ELF-1 (cell line): ENCODE measurements around the gene ITPR3.

Source experiments
- DNase-seq: peaks from one replicate; pipeline ENCODE4 v3.0.0-alpha.2; 2016; ENCODE audit warnings: low read depth, low spot score

The ITPR3 gene

DNA sequence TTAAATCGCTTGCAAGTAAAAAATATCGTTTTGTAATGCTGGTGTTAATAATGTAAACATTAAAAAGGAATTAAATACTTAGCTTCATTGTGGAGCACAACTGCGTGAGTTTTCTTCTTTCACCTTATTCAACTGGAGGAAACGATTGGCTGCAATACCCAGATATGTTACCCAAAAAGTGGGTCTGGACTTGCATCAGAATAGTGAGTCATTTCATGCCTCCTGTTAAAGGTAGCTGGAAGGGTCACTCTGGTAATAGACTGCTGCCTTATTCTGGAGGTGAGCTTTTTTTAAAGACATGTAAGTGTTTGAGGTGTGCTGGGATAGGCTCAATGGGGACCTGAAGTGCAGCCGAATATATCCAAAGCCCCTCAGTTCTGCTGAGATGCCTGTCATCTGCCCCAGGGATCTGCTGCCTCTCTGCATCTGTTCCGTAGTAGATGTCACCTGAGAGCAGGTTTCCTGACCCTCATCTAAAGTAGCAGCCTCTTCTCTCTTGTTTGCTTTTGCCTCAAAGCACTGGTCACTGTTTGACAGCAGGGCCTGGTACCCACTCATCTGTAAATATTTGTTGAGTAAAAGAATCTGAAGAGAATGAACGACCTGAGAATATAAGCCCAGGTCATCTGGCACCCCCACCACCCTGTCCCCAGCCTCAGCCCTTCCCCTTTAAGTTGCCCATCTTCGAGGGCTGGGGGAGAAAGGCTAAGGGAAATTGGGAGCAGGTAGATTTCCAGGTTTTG, 95.9 kb downstream of the ITPR3 start:
- DNase-seq: no peak

DNA sequence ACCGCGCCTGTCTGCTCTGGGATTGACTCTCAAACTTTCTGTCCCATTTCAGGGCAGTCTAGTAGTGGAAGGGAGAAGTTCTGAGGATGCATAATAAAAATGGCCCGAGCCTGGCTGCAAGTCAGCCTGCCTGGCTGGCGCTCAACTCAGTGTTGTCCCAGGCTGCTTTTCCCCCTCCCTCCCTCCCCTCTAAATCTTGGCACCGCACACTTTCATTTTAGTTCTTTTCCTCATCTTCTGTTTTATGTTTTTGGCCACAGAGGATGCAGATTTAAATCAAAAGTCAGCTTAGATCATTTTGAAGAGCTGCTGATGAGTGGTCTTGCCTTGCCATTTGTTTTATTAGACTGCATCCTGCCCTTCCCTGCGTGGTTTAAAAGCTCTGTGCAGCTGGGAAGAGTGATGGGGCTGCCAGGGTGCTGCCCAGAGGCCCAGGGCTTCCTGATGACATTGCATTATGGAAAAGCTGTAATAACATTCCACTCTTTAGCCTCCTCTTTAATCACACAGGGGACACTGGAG, 96.9 kb downstream of the ITPR3 start:
- DNase-seq: no peak

DNA sequence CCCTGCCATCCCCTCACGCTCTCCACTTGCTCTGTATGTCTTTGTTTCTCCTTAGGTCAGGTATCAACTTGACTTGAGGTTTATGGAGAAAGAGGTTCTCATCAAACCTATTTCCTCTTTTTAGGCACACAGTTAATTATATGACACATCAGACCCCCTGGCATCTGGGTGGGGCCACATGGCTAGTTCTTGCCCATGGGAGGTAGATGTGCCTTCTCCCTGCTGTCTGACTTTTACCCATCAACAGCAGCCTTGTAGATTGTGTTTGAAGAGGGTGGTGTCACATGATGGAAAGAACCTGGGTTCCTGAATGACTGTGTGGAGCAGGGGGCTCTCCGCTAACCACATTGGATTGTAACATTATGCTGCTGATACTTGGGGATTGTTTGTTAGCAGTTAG, 97.6 kb downstream of the ITPR3 start:
- DNase-seq: no peak

DNA sequence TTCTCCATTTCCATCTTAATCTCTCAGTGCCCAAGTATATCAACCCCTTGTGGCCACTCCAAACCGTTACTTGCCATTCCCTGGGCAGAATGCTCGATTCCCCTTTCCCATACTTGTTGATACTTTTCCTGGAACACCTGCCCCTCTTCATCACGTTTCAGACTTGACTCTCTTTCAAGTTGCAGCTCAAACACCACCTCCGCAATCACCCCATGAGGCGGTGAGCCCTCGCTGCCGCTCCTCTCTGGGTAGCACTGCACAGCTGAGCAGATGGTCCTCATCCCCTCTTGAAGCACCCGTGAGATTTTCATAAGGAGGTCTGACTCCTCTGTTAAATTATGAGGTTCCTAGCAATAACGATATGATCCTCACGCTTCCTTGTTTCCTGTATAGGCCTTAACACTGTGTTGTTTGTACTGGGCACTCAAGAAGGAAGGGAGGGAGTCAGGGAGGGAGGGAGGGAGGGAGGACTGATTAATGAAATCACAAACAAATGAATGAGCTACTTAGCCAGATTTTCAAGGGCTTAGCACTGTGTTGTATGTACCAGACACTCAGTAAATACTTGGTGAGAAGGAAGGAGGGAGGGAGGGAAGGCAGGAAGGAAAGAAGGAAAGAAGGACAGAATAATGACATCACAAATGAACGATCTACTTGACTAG, 98.3 kb downstream of the ITPR3 start:
- no peak for DNase-seq

DNA sequence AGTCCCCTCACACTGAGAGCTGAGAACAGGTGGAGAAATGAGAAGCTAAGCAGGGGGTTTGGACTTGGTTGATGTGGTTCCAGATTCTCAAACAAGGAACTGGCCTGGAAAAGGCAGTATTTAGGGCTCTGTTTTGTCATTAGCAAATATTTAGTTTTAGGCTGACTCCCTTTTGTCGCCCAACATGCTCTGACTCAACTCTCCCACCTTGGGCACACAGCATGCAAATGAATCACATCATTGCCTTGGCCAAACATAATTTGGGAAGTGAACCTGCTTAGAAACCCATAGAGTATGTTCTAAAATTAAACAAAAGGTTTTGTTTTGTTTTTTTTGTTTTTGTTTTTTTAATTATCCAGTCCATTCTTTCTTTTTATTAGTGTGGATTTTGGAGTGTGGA, 99.9 kb downstream of the ITPR3 start:
- DNase-seq: no peak

DNA sequence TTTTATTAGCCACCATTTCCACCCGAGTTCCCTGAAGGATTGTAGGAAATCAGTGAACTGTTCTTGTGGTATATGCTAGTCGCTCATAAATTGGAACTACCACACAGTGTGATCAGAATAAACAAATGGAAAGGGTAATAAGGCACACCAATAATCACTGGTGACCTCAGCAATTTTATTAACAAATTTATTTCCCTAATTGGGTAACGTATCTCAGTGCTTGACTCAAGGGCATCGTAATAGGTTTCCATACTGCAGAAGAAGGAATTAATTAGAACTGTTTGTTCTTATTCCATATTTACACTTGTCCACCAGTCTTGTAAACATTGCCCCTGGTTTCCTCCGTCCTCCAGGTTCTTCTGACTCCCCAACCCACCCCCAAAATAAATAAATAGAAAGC, 100.4 kb downstream of the ITPR3 start:
- DNase-seq: no peak

DNA sequence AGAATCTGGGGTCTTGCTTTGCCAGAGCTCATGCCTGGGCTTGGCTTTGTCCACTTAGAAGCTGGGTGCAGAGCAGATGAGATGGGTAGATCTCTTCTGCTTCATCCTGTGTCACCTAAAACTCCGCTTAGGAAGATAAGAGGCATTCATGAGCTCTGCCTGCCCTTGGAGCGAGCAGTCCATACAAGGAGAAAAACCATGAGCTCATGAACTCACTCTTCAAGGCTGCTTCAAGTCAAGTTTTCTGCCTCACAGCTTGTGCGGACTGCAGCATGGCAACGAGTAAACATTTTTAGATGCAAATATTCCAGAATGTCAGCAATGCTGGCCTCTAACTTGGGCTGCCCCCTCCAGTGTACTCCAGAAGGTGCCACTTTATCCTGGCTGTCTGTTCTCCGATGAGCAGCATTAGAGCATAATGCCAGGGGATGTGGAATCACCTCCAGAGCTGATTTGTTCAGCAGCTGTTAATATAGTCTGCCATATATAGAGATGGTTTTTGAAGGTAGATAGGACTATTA, 101.0 kb downstream of the ITPR3 start:
- no peak for DNase-seq

DNA sequence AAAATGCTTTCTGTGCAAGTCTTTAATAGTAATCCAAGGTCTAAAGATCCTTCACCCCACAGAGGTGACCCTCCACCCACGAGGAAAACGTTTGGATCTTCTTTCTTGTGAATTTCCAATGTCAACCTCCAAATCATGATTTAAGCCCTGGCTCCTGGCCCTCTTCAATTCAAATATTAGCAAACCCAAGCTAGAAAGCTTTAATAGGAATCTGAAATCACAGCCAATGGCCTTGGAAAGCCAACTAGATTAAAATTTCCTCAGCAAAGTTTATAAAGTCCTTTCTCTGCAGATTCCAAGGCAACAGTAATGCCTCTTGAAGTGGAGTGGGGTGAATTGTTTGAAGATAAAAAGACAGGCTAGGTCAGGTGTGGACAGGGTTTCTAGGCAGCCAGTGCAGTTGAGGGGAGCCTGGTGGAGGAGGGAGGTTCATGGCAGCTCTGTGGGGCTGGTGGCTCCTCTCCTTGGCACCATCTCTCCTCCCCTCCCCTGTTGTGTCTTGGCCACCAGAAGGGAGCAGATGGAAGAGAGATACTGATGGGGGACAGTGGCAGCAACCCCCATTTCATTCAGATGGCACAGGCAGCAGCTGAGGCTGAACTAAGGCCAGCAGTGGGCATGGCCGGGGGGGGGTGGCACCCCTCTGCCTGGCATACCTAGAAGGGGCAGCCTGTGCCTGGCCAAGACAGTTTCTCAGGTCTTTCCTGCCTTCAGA, 102.4 kb downstream of the ITPR3 start:
- DNase-seq: no peak

DNA sequence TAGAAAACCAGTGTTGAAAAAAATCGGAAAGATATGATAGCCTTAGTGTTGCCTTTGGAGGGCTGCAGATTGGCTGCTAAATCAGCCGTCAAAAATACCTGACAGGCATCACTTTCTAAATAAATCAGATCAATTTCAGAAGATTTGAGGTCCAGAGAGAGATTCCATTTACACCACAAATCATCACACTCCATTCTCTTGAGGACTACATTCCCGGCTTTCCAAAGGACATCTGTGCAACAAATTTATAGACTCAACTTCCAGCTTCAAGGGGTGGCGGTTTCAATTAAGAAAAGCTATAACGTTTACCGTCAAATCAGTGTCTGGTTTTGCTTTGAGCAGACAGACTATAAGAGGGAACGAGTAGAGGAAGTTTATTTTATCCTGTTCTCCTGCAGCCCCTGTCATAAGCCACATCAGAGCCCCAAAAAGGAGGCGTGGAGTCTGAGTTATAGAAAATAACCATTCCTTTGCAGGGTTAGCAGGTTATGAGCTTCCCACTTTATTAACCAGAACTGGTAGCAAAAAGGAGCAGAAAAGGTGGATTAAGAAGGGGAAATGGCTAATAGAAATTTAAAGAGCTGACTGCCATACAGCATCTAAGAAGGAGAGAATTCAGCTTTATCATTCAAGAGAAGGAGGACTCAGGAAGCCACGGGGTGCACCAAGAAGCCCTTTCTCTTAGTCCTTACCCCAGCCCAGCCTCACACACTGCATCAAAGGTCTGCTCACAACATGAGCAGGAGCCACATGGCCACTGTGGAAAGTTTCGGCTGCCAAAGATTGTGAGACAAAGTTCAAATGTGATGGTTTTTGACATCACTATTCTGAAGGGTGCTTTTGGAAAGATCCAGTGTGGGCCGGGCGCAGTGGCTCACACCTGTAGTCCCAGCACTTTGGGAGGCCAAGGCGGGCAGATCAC, 103.2 kb downstream of the ITPR3 start:
- no peak for DNase-seq

DNA sequence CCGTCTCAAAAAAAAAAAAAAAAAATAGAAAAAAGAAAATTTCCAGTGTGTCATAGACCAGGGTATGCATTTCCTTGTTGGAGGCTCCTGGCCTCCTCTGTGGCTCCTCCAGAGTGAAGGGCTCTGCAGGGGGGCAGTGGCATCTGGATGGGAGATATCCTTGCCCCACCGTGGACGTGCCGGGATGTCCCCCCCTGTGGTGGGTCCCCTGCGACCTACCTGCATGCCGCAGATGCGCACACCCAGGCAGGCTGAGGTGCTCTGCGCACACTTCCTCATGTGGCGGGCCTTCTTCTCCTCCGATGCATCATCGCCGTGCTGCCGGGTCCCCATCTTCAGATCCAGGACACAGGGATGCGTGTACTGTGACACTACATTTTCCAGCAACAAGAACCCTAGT, 104.1 kb downstream of the ITPR3 start:
- no peak for DNase-seq

DNA sequence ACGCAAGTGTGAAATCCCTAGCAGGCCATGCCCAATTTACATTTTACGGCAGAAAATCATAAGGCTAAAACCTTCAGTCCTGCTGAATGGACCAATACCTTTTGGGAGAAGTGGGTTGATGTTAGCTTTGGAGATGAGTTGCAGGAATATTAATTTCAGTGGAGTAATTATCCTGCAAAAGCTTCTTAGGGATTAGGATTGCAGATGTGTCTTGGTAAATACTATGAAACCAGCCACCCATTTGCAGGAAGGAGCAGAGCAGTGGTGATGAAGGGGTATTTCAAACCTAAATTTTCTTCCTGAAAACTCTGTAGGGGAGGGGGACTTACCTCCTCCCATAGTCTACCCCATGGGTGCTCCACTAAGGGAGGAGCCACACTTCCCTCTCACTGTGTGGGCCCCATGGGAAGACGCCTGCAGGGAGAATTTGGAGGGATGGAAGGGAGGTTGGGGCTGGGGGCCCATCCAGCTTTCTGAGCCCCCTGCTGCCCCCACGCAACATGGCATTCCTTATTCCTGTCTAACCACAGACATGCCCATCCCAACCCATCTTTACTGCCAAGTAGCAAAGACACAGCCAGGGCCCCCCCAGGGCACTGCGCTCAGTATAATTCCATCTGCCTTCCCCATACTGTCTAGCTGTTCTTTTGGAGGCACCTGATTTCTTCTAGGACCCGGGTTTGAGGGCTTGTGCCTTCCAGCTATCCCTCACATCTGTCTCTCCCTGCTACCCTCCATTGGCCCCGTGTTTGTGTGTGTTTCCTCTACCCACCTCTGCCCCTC, 105.0 kb downstream of the ITPR3 start:
- no peak for DNase-seq

DNA sequence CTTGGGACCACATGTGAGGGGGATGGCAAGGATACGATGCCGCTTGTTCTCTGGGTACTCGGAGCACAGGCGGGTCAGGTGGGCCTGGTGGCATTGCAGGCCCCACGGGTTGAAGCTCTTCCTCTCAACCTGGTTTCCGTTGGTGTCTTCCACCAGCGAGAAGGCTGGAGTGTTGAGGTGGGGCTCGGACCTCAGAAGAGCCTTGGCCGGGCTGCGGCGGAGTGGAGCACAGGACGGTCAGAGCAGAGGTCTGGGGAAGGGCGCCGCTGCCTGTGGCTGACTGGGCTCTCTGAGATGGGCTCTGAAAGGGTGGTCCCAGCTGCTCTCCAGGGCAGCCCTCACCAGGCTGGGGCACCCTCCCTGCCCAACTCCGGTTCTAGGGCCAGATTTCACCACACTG, 105.6 kb downstream of the ITPR3 start:
- DNase-seq: no peak

DNA sequence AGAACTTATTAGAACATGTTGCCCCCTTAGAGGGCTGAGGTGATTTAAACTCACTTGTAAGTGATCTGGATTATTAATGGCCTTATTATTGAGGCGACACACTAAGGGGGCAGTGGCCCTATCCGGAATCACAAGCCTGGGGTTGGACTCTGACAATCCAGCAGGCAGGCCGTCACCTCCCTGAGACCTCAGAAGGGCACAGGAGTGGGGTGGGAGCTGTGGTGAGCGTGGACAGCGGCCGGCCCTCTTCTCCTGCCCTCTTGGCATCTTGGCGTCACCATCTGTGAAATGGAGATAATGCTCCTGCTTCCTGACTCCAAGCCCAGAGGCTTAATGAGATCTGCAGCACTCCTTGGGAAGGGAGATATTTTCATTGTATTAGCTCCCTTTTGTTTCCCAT, 106.0 kb downstream of the ITPR3 start:
- no peak for DNase-seq

DNA sequence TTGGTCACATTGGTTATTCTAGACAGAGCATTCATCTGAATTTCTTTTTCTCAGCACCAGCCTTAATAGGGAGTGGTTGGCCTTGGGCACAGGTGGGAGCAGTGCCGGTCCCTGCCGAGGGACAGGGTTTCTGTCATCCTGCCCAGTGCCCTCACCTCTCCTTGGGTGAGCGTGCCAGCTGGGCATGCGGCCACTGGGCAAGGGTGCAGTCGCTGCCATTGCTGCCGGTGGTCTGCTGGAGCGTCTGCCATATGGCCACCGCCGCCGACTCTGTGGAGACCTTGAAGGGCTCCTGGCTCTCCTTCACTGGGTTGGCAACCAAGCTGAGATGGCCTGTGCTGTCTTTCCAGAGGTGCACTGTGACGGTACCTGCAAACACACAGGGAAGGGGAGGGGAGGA, 106.8 kb downstream of the ITPR3 start:
- DNase-seq: no peak

DNA sequence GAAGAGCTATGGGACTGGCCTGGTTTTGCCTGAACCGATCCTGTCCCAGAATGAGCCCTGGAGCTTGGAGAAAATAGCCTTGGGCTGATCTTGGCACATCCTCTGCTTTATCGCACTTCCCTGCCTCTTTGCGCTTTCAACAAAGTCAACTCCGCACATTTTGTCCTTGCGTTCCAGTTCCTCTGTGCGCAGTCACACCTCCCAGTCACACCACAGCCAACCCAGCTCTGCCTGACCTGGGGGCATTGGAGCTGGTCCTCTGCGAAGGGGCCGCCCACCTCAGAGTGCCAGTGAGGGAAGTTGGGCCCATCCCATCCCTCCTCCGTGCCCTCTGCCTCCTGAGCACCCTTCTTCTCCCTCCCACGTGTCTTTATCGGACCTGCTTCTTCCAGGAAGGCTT, 107.3 kb downstream of the ITPR3 start:
- no peak for DNase-seq

DNA sequence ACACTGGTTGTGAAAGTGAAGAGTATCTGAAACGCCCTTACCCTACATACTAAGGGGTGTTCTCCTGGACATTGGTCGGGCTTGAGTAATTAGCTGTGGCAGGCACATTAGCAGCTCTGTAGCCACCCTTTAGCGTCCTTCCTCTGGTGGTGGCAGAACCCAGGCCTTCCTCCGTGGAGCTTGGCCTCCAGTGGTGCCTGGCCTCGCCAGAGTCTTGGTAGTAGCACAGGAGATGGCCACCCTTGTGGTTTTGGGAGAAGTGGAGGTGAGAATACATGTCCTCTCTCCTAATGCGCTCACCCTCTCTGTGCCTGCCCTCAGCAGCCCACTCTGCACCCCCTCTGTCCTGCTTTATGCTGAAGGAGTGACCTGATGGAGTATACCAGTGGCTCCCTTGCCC, 107.9 kb downstream of the ITPR3 start:
- DNase-seq: no peak

DNA sequence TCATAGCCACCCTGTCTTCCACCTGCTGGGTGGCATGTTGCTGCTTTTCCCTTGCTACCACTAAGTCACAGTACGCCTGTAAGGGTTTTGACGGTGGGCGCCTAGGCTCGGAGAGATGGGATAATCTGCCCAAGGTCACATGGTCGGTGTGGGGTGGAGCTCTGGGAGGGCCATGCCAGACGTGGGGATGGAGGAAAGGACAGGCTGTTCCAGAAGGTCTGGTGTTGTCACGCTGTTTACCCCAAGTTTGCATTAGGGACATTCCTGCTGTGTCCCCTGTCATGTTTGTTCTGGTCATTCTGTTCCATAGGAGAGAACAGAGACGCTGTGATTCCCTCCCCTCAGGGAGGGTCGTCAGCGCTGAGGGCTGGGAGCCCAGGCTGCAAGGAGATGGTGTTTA, 109.5 kb downstream of the ITPR3 start:
- DNase-seq: no peak

DNA sequence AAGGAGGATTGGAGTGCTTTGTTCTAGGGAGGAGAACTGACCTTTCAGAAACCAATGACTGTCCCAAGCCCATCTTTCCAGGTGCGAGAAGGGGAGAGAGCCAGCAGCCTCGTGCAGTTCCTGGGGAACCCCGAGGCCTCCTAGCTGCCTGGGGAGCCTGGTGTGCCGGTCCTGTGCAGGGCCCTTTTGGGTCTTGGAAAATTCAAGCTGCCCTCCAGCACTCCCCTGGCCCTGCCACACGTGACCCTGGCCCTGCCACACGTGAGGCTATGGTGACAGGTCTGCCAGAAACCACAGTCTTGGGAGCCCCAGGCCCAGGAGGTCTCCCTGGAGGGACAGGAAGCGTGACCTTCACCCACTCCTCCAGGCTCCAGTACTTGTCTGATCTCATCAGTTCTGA, 109.9 kb downstream of the ITPR3 start:
- no peak for DNase-seq

DNA sequence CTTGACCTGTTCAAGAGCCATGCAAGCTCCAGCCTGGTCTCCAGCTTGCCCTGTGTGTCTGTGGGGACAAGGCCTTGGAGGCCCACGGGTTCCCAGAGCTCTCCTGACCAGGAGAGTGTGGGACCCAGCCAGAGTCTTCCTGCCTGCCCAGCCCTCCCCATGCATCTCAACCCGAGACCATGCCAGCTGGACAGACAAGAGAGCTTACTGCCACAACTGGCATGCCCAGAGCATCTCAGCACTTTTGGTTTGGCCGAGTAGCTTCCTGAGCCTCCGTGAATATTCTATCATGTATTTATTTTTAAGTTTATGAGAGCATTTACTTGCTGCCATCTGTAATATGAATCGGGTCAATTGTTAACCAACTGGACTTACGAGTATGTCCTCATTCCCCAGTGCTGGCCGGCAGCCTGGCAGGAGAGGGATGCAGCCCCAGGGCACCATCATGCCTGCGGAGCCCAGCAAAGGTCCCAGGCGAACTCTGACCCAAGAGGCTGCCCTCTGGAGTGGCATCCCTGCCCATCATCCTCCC, 110.7 kb downstream of the ITPR3 start:
- DNase-seq: no peak

DNA sequence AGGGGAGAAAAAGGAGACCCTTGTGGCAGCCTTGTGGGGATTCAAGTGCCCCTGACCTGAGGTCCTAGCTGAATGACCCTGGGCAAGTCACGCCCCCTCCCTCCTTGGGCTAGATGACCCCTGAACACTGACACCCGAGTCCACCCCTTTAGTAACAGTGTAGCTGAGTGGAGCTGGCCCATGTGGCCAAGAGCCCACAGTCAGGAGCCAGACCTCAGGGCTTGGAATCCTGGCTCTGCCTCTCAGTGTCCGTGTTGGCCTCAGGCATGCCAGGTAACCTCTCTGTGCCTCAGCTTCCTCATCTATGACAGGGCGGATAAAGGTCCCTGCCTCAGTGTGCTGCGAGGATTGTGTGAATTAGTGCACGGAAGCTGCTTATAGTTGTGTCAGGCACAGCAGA, 111.3 kb downstream of the ITPR3 start:
- DNase-seq: no peak
